ENCODE measurements around the gene FAM20C. TPM values are rescaled to one million over a fixed set of nuclear protein-coding genes. Genes with fewer than 3 reads are reported as not detected.

Gene FAM20C
- total and polyA plus RNA-seq, 2 donors (not counting 3 experiments of a cell fraction or from before 2014, with no cell fraction given) = 14.2 to 34.5 TPM

DNA sequence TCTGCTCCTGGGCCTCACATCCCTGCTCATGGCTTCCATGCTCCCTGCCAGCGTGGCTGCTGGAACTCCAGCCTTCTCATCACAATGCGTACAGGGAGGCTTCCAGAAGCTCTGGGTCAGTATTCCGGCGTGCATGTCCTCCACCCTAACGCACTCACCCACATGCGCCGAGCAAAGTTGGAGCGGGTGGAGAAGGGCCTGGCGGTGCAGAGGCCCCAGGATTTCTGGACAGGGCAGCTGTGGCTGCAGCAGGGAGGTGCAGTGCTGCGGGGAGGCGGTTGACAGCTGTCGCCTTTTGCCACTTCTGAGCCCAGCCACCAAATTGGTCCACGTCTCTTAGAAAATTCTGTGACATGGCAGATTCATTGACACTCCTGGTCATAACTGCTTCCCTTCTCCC, 33.6 kb upstream of the FAM20C start:
- POLR2A ChIA-PET = no interaction called here
- Histone ChIP-seq H2AFZ (ENCODE audit: low read depth, low read length) (no peak overlapping the region), H3K4me1 (ENCODE audit: control insufficient read depth, extremely low read depth, insufficient read depth, low read length) (no peaks in the 10 kb centered on the region), H3K36me3 (ENCODE audit: control insufficient read depth in 2 of 2, extremely low read depth in 1 of 2, insufficient read depth in 2 of 2, low read length in 2 of 2) (no peaks in the 10 kb centered on the region), H4K20me1 (replicated peaks; ENCODE audit: control insufficient read depth, extremely low read depth, insufficient read depth, low read length) (no peaks in the 10 kb centered on the region), H3K4me2 (ENCODE audit: insufficient read depth, low read length) (no peak overlapping the region), H3K9me3 (replicated peaks; ENCODE audit: control insufficient read depth, insufficient read depth, low read length) (no peaks in the 10 kb centered on the region), H3K27ac (ENCODE audit: insufficient read depth, low read depth, low read length) (no peak overlapping the region), H3K79me2 (ENCODE audit: control insufficient read depth, insufficient read depth, low read length) (no peaks in the 10 kb centered on the region), H3K27me3 (ENCODE audit: control insufficient read depth in 2 of 2, insufficient read depth in 2 of 2, low read length in 2 of 2) (peaks cover 0 to 7% of the 10 kb centered on the region in 2 experiments), H3K4me3 (replicated peaks in 1 of 3; ENCODE audit: insufficient read depth in 1 of 3, low read depth in 1 of 3, low read length in 3 of 3) (no peak overlapping the region), H3K9me1 (replicated peaks; ENCODE audit: control insufficient read depth, extremely low read depth, insufficient read depth, low read length) (no peaks in the 10 kb centered on the region), H3K9ac (replicated peaks; ENCODE audit: extremely low read depth, insufficient read depth, low read length) (no peak overlapping the region)
- no peak for DNase-seq (ENCODE audit: low read depth, low spot score)
- BruUV-seq (replicated peaks) = no TSS peak
- TF ChIP-seq MAX (IDR thresholded peaks at IDR 0.05; ENCODE audit: insufficient read depth, insufficient read length) (no peak), MYC (IDR thresholded peaks at IDR 0.05; ENCODE audit: low read depth, low read length) (no peak), POLR2A (IDR thresholded peaks at IDR 0.05; ENCODE audit: low read depth, low read length) (no peak), FOS (IDR thresholded peaks at IDR 0.05; ENCODE audit: borderline replicate concordance, insufficient read depth, low read length) (no peak), EZH2 (IDR thresholded peaks at IDR 0.05; ENCODE audit: borderline replicate concordance, low read depth, low read length, severe bottlenecking) (no peak), POLR2AphosphoS5 (IDR thresholded peaks at IDR 0.05; ENCODE audit: insufficient read depth, low read depth, low read length) (no peak)
- TF ChIP-seq, protein P1, sequence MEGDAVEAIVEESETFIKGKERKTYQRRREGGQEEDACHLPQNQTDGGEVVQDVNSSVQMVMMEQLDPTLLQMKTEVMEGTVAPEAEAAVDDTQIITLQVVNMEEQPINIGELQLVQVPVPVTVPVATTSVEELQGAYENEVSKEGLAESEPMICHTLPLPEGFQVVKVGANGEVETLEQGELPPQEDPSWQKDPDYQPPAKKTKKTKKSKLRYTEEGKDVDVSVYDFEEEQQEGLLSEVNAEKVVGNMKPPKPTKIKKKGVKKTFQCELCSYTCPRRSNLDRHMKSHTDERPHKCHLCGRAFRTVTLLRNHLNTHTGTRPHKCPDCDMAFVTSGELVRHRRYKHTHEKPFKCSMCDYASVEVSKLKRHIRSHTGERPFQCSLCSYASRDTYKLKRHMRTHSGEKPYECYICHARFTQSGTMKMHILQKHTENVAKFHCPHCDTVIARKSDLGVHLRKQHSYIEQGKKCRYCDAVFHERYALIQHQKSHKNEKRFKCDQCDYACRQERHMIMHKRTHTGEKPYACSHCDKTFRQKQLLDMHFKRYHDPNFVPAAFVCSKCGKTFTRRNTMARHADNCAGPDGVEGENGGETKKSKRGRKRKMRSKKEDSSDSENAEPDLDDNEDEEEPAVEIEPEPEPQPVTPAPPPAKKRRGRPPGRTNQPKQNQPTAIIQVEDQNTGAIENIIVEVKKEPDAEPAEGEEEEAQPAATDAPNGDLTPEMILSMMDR (IDR thresholded peaks at IDR 0.05; ENCODE audit: extremely low read depth in 1 of 2, insufficient read depth in 1 of 2, low read depth in 1 of 2, low read length in 2 of 2) = no peak
- intact Hi-C loops (cut with micrococcal nuclease) = no loop called here
- FAIRE-seq = no peak
- dilution Hi-C loops (cut with MboI; ENCODE audit: extremely low pct_ligation_motif_present, low sequenced_read_pairs) = no loop called here
- CTCF ChIA-PET = no interaction called here
